Measurements from ENCODE around the gene RAB40A.
"Not testable (repeated sequence)": the region's sequence is repeated elsewhere in the genome, so short reads cannot be mapped to it uniquely, and the experiment has no call there.

Gene RAB40A

GRCh38 chrX:103520386-103520785 lies 1.1 kb upstream of the RAB40A start:
- DNase-seq, result no peak

- DNase-seq, result no peak
These were observed 718 bp downstream of the RAB40A start for GRCh38 chrX:103518571-103518970.

- no peak for DNase-seq
These were observed 2.0 kb downstream of the RAB40A start for GRCh38 chrX:103517246-103517645.

GRCh38 chrX:103513476-103514108 lies 5.7 kb downstream of the RAB40A start:
- DNase-seq, result no peak

- no peak for DNase-seq
These were observed 6.2 kb downstream of the RAB40A start for GRCh38 chrX:103513067-103513466.

GRCh38 chrX:103510031-103510430 lies 9.3 kb downstream of the RAB40A start:
- DNase-seq, result no peak

GRCh38 chrX:103503853-103504207 lies 15.5 kb downstream of the RAB40A start:
- no peak for DNase-seq

GRCh38 chrX:103503163-103503852 lies 16.0 kb downstream of the RAB40A start:
- no peak for DNase-seq

GRCh38 chrX:103498786-103499185 lies 20.5 kb downstream of the RAB40A start:
- DNase-seq, result no peak

- no peak for DNase-seq
These were observed 23.5 kb downstream of the RAB40A start for GRCh38 chrX:103495786-103496185.

- not testable (repeated sequence) for DNase-seq
These were observed 25.7 kb downstream of the RAB40A start for GRCh38 chrX:103493578-103493977.

GRCh38 chrX:103489733-103490132 lies 29.6 kb downstream of the RAB40A start:
- DNase-seq, result not testable (repeated sequence)

GRCh38 chrX:103488794-103489193 lies 30.5 kb downstream of the RAB40A start:
- no peak for DNase-seq

GRCh38 chrX:103488332-103488731 lies 31.0 kb downstream of the RAB40A start:
- no peak for DNase-seq

GRCh38 chrX:103483720-103484119 lies 35.6 kb downstream of the RAB40A start:
- DNase-seq, result no peak

- DNase-seq, result no peak
These were observed 38.8 kb downstream of the RAB40A start for GRCh38 chrX:103480526-103480925.

- no peak for DNase-seq
These were observed 41.8 kb downstream of the RAB40A start for GRCh38 chrX:103477496-103477895.

- DNase-seq, result no peak
These were observed 43.9 kb downstream of the RAB40A start for GRCh38 chrX:103475381-103475780.

GRCh38 chrX:103469977-103470376 lies 49.3 kb downstream of the RAB40A start:
- not testable (repeated sequence) for DNase-seq

- DNase-seq, result no peak
These were observed 51.4 kb downstream of the RAB40A start for GRCh38 chrX:103467887-103468286.

GRCh38 chrX:103467156-103467555 lies 52.1 kb downstream of the RAB40A start:
- no peak for DNase-seq

GRCh38 chrX:103464774-103465117 lies 54.5 kb downstream of the RAB40A start:
- DNase-seq, result peak; percentile 1

- DNase-seq, result no peak
These were observed 55.1 kb downstream of the RAB40A start for GRCh38 chrX:103464072-103464773.

- DNase-seq, result no peak
These were observed 58.1 kb downstream of the RAB40A start for GRCh38 chrX:103461156-103461555.

Measured in GF-D8 (cell line).